K562 (cell line): Measurements from ENCODE around the gene C11orf54. TPM values are rescaled to one million over a fixed set of nuclear protein-coding genes. Genes with fewer than 3 reads are reported as not detected.

Source experiments
- ATAC-seq: fragments of 200-7000 bp; cut with Tn5 transposase; 3 replicates; pipeline ENCODE4 v1.9.1; 2020; ENCODE audit warnings: moderate library complexity
- BruUV-seq: library from RNA; stranded (reverse); fragments of 400-500 nt; replicated peaks from 2 replicates; lab custom pipeline; 2021; lab: Mats Ljungman, UMichigan
- CTCF ChIA-PET: fragments of 300-600 bp; formaldehyde crosslinking; extraction: SDS; loops from one replicate; lab custom pipeline; 2021; ENCODE audit warnings: low intra/inter-chr PET ratio; lab: Yijun Ruan, JAX
- POLR2A ChIA-PET: fragments of 300-600, 350-650 bp; sonication (Branson Sonifier 250); formaldehyde crosslinking; extraction: SDS; loops from one replicate; lab custom pipeline; 2021; ENCODE audit warnings: antibody characterized with exemption, inconsistent platforms; lab: Yijun Ruan, JAX
- DNase-seq, 4 experiments: peaks; one replicate each; pipeline versions ENCODE4 v3.0.0 to v3.0.0-alpha.2; 2011 to 2018; ENCODE audit warnings: low spot score in 3 of 4, mixed read lengths in 3 of 4; ENCODE audit errors: extremely low read depth in 1 of 4
- FAIRE-seq: peaks from 2 replicates; lab custom pipeline; 2011; peaks lifted over from hg19 to GRCh38; lab: Jason Lieb, UNC
- H2AFZ ChIP-seq: 2 replicates; pipeline ENCODE4 v1.6.0; 2011; ENCODE audit warnings: low read depth, low read length, control low read depth, inconsistent platforms
- H3K27ac ChIP-seq: fragments of 200-600 bp; 3 replicates; pipeline ENCODE4 v1.8.0; 2011; ENCODE audit warnings: low read depth, mild to moderate bottlenecking, control low read depth, inconsistent platforms, low read length, moderate library complexity, mixed read lengths; ENCODE audit errors: extremely low read depth
- H3K27me3 ChIP-seq, 2 experiments: fragments of 300-600 bp in 1 of 2; 2 replicates in 1 of 2; 3 replicates in 1 of 2; pipeline versions ENCODE4 v1.6.0 to v1.8.0; 2011; ENCODE audit warnings: inconsistent platforms in 2 of 2, low read length in 2 of 2, mild to moderate bottlenecking in 1 of 2, mixed read lengths in 1 of 2, moderate library complexity in 1 of 2; ENCODE audit not compliant: control insufficient read depth in 2 of 2, insufficient read depth in 2 of 2
- H3K36me3 ChIP-seq: fragments of 300-600 bp; 3 replicates; pipeline ENCODE4 v1.8.0; 2011; ENCODE audit warnings: mild to moderate bottlenecking, low read length, inconsistent platforms; ENCODE audit not compliant: control insufficient read depth, insufficient read depth
- H3K4me1 ChIP-seq, 2 experiments: fragments of 200-600 bp in 1 of 2; replicated peaks in 1 of 2; 2 replicates in 1 of 2; 3 replicates in 1 of 2; pipeline versions ENCODE4 v1.5.1 to v1.8.0; 2011; ENCODE audit warnings: inconsistent platforms in 2 of 2, low read length in 2 of 2, mild to moderate bottlenecking in 1 of 2, mixed read lengths in 1 of 2, moderate library complexity in 1 of 2; ENCODE audit not compliant: control insufficient read depth in 2 of 2, insufficient read depth in 2 of 2
- H3K4me2 ChIP-seq: 2 replicates; pipeline ENCODE4 v1.6.1; 2011; ENCODE audit warnings: low read length, control low read depth, inconsistent platforms, mixed read lengths; ENCODE audit not compliant: insufficient read depth
- H3K4me3 ChIP-seq: fragments of 200-600 bp; sonication (generic), shearing (Covaris generic); 2 replicates; pipeline ENCODE4 v1.5.1; 2016; ENCODE audit warnings: control low read depth, inconsistent platforms
- H3K79me2 ChIP-seq: fragments of 200-600 bp; 3 replicates; pipeline ENCODE4 v1.8.0; 2011; ENCODE audit warnings: low read length, inconsistent platforms; ENCODE audit not compliant: control insufficient read depth, insufficient read depth
- H3K9ac ChIP-seq, 2 experiments: 2 replicates each; pipeline versions ENCODE4 v1.6.0 to v1.6.1; 2011; ENCODE audit warnings: low read depth in 2 of 2, low read length in 2 of 2, control low read depth in 1 of 2, inconsistent platforms in 1 of 2, mild to moderate bottlenecking in 1 of 2, mixed read lengths in 1 of 2; ENCODE audit not compliant: insufficient read depth in 1 of 2
- H3K9me1 ChIP-seq: one replicate; pipeline ENCODE4 v1.6.0; 2011; ENCODE audit warnings: inconsistent platforms, mild to moderate bottlenecking, low read length, moderate library complexity; ENCODE audit not compliant: control insufficient read depth, insufficient read depth
- H3K9me3 ChIP-seq: replicated peaks from 2 replicates; pipeline ENCODE4 v1.5.1; 2011; ENCODE audit warnings: low read depth, low read length, inconsistent platforms; ENCODE audit not compliant: control insufficient read depth, insufficient read depth
- H4K20me1 ChIP-seq: replicated peaks from 2 replicates; pipeline ENCODE4 v1.6.1; 2011; ENCODE audit warnings: low read length, inconsistent platforms, mixed read lengths; ENCODE audit not compliant: control insufficient read depth, insufficient read depth
- BRD4 ChIP-seq: fragments of 200-600 bp; sonication (generic); IDR thresholded peaks from 2 replicates; pipeline ENCODE4 v1.6.1; 2017; ENCODE audit warnings: inconsistent platforms
- CHD4 ChIP-seq: fragments of 200-600 bp; sonication (generic); IDR thresholded peaks from 3 replicates; pipeline ENCODE4 v1.6.1; 2012; ENCODE audit warnings: low read depth, mild to moderate bottlenecking, mixed read lengths, low read length, inconsistent platforms; ENCODE audit not compliant: insufficient read depth, insufficient replicate concordance, poor library complexity, severe bottlenecking
- HMGN3 ChIP-seq: IDR thresholded peaks from 2 replicates; pipeline ENCODE4 v1.6.1; 2011; ENCODE audit warnings: borderline replicate concordance, low read depth, mild to moderate bottlenecking, mixed read lengths, low read length; ENCODE audit not compliant: insufficient read length; ENCODE audit errors: extremely low read depth
- KAT2B ChIP-seq: IDR thresholded peaks from one replicate; pipeline ENCODE4 v1.6.1; 2012; ENCODE audit warnings: low read depth, mild to moderate bottlenecking, control low read depth, inconsistent platforms, low read length, moderate library complexity
- KHSRP ChIP-seq: fragments of 450-650 bp; IDR thresholded peaks from 2 replicates; pipeline ENCODE4 v1.6.1; 2017
- SIRT6 ChIP-seq: IDR thresholded peaks from one replicate; pipeline ENCODE4 v1.6.1; 2012; ENCODE audit warnings: low read depth, mild to moderate bottlenecking, control low read depth, inconsistent platforms, low read length, moderate library complexity
- TCF7 ChIP-seq: sonication (generic); IDR thresholded peaks from 2 replicates; pipeline ENCODE4 v1.6.1; 2016; ENCODE audit warnings: antibody characterized with exemption, borderline replicate concordance
- TFAM ChIP-seq: fragments of 250-450 bp; sonication (Bioruptor Pico); conservative IDR thresholded peaks from 2 replicates; pipeline ENCODE4 v1.5.0; 2021; ENCODE audit warnings: mild to moderate bottlenecking, moderate library complexity
- USF1 ChIP-seq: sonication (generic); formaldehyde crosslinking; IDR thresholded peaks from 2 replicates; pipeline ENCODE4 v1.9.0; 2022; ENCODE audit warnings: mild to moderate bottlenecking, missing genetic modification reagents
- WHSC1 ChIP-seq: IDR thresholded peaks from one replicate; pipeline ENCODE4 v1.6.1; 2012; ENCODE audit warnings: low read length, control low read depth, inconsistent platforms
- ZNF282 ChIP-seq: sonication (generic); formaldehyde crosslinking; IDR thresholded peaks from 2 replicates; pipeline ENCODE4 v1.8.1; 2023; ENCODE audit warnings: missing genetic modification reagents
- ZNF398 ChIP-seq: fragments of 250-450 bp; sonication (Bioruptor Pico); IDR thresholded peaks from 2 replicates; pipeline ENCODE4 v1.8.0; 2021; ENCODE audit warnings: moderate library complexity, mild to moderate bottlenecking, inconsistent platforms
- WGBS: fragments of 100-300 bp; shearing (Covaris generic); methylation state at CpG from one replicate; pipeline ENCODE4 v1.1.6; 2016; ENCODE audit warnings: low coverage, mixed read lengths; ENCODE audit not compliant: insufficient coverage; ENCODE audit errors: missing lambda C conversion rate; 5-methylcytosine and 5-hydroxymethylcytosine counted together
- in situ Hi-C: fragments of 300-500 bp; cut with MboI; formaldehyde crosslinking; loops from 4 replicates; pipeline ENCODE4 v1.15.0; 2018; ENCODE audit warnings: inconsistent platforms, mixed read lengths
- intact Hi-C: fragments of 100-400 bp; cut with micrococcal nuclease; formaldehyde crosslinking; loops from 2 replicates; pipeline ENCODE4 v1.14.2; 2022
- polyA plus RNA-seq, 8 experiments: library from polyadenylated mRNA; depleted of rRNA in 4 of 8; stranded (reverse) in 5 of 8; unstranded in 3 of 8; fragments of >200 nt; fragmentation: Nextera tagmentation in 2 of 8; fragmentation: Illumina TruSeq in 1 of 8; extraction: Ambion mirVana in 2 of 8; extraction: Trizol in 1 of 8; gene quantifications; 2 replicates each; pipeline versions ENCODE4 v1.2.1 to v1.2.3, GENCODE V29; 2011 to 2014; ENCODE audit warnings: inconsistent platforms in 1 of 8, missing spikeins in 1 of 8
- total RNA-seq, 7 experiments: library from RNA; depleted of rRNA in 6 of 7; stranded (reverse); fragments of >200 nt in 6 of 7; fragmentation: Illumina TruSeq in 2 of 7; extraction: Trizol in 2 of 7; gene quantifications; 2 replicates each; pipeline versions ENCODE4 v1.2.1 to v1.2.3, GENCODE V29; 2011 to 2021; ENCODE audit warnings: low replicate concordance in 1 of 7
- TF ChIP-seq, protein P1 (sequence below): fragments of 250-450 bp; sonication (Bioruptor Pico); IDR thresholded peaks from 2 replicates; pipeline ENCODE4 v1.9.0; 2021; ENCODE audit warnings: mild to moderate bottlenecking

The C11orf54 gene
- total and polyA plus RNA-seq, 9 of the 15 experiments (the other 6 are each of a cell fraction or from before 2014, with no cell fraction given): 13.4 to 33.0 (median 23.1) TPM

- no peaks in the 10 kb centered on the region for H4K20me1 ChIP-seq
- no peak overlapping the region for H3K4me3 ChIP-seq
- ChIA-PET CTCF (no interaction called here), POLR2A (interaction anchor here (2.0 to 5.4 kb wide), 2 partner anchors 26 to 27 kb away, joined by 9 to 33 read pairs; partner anchors contain the start of genes C11orf54 and TAF1D)
- no peaks in the 10 kb centered on the region for H3K79me2 ChIP-seq
- no peaks in the 10 kb centered on the region; the same call in 1 of the 2 replicates for H3K9me3 ChIP-seq
- TF ChIP-seq KHSRP (no peak), CHD4 (no peak), TFAM (CRISPR knock-in tag) (no peak), BRD4 (no peak), USF1 (CRISPR knock-in tag) (no peak), TCF7 (no peak), HMGN3 (no peak), WHSC1 (no peak), SIRT6 (no peak), ZNF398 (CRISPR knock-in tag) (no peak), KAT2B (no peak), ZNF282 (CRISPR knock-in tag) (no peak)
- TF ChIP-seq, protein P1, sequence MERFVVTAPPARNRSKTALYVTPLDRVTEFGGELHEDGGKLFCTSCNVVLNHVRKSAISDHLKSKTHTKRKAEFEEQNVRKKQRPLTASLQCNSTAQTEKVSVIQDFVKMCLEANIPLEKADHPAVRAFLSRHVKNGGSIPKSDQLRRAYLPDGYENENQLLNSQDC (CRISPR knock-in tag): no peak
- intact Hi-C loops: no loop called here
- in situ Hi-C loops: no loop called here
- no peak overlapping the region for H3K27ac ChIP-seq
- FAIRE-seq (no peak), ATAC-seq (peak; percentile 32; the same call in 2 of the 3 replicates), DNase-seq (no peak)
- no peak overlapping the region for H3K4me2 ChIP-seq
- WGBS: 55% methylated on average over 3 of the region's 3 CpGs
- H3K9ac ChIP-seq: no peak overlapping the region
- peaks cover 7% of the 10 kb centered on the region; the same call in 2 of the 3 replicates for H3K36me3 ChIP-seq
- H3K4me1 ChIP-seq: 0 out of 5 replicates have a peak, but pooled peaks cover 0 to 5% of the 10 kb centered on the region in 2 experiments
- no peaks in the 10 kb centered on the region for H3K9me1 ChIP-seq
- no peak overlapping the region for H2AFZ ChIP-seq
- no TSS peak for BruUV-seq
- H3K27me3 ChIP-seq: no peaks in the 10 kb centered on the region
Measured at GRCh38 chr11:93767018-93767417, 25.5 kb downstream of the C11orf54 start.
